IMR-90 (cell line): Measurements from ENCODE around the gene SPINK5.

Source experiments
- CEBPB ChIP-seq: IDR thresholded peaks from 2 replicates; pipeline ENCODE4 v1.6.1; 2012; ENCODE audit warnings: low read depth, low read length, improper control_type of control experiment
- FOS ChIP-seq: fragments of 150-350 bp; IDR thresholded peaks from 2 replicates; pipeline ENCODE4 v1.6.1; 2016; ENCODE audit warnings: low read depth, low read length
- MXI1 ChIP-seq: IDR thresholded peaks from 2 replicates; pipeline ENCODE4 v1.6.1; 2012; ENCODE audit warnings: low read depth, mild to moderate bottlenecking, low read length, moderate library complexity, borderline replicate concordance
- POLR2A ChIP-seq: IDR thresholded peaks from 2 replicates; pipeline ENCODE4 v1.6.1; 2012; ENCODE audit warnings: mild to moderate bottlenecking, low read depth, low read length
- RAD21 ChIP-seq: IDR thresholded peaks from 2 replicates; pipeline ENCODE4 v1.6.1; 2012; ENCODE audit warnings: low read length, improper control_type of control experiment
- RFX5 ChIP-seq: IDR thresholded peaks from 2 replicates; pipeline ENCODE4 v1.8.0; 2012; ENCODE audit warnings: low read depth, mild to moderate bottlenecking, low read length, moderate library complexity
- SMC3 ChIP-seq: fragments of 150-350 bp; IDR thresholded peaks from 2 replicates; pipeline ENCODE4 v1.6.1; 2016; ENCODE audit warnings: low read depth, mild to moderate bottlenecking, antibody characterized with exemption, low read length, moderate library complexity
- TF ChIP-seq, protein P1 (sequence below): conservative IDR thresholded peaks from 2 replicates; pipeline ENCODE4 v1.5.1; 2012; ENCODE audit warnings: mild to moderate bottlenecking, low read depth, low read length, improper control_type of control experiment
- TF ChIP-seq, protein P2 (sequence below): fragments of 150-350 bp; IDR thresholded peaks from 2 replicates; pipeline ENCODE4 v1.6.1; 2017; ENCODE audit warnings: mild to moderate bottlenecking, antibody characterized with exemption, low read length, low read depth

DNA sequence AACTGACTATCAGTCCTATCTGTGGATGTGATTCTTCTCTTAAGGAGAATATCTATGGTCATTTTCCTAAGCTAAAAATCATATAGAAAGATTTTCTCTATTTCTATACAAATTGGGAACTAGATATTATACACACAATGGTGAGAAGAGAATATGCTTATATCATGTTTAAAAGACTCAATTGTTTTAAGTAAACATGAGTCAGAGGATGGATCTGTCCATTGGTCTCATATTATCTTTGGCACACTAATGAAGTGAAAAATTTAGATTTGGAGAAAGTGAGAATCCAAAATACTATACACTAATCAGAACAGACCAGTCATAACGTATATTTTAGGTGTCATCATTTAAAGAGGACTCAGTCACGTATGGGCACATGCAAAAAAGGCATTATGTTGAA lies 88.1 kb downstream of the SPINK5 start:
- TF ChIP-seq, protein P1, sequence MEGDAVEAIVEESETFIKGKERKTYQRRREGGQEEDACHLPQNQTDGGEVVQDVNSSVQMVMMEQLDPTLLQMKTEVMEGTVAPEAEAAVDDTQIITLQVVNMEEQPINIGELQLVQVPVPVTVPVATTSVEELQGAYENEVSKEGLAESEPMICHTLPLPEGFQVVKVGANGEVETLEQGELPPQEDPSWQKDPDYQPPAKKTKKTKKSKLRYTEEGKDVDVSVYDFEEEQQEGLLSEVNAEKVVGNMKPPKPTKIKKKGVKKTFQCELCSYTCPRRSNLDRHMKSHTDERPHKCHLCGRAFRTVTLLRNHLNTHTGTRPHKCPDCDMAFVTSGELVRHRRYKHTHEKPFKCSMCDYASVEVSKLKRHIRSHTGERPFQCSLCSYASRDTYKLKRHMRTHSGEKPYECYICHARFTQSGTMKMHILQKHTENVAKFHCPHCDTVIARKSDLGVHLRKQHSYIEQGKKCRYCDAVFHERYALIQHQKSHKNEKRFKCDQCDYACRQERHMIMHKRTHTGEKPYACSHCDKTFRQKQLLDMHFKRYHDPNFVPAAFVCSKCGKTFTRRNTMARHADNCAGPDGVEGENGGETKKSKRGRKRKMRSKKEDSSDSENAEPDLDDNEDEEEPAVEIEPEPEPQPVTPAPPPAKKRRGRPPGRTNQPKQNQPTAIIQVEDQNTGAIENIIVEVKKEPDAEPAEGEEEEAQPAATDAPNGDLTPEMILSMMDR = no peak
- TF ChIP-seq CEBPB (no peak), RAD21 (no peak), MXI1 (no peak), RFX5 (no peak), SMC3 (no peak), POLR2A (no peak), FOS (no peak)
- TF ChIP-seq, protein P2, sequence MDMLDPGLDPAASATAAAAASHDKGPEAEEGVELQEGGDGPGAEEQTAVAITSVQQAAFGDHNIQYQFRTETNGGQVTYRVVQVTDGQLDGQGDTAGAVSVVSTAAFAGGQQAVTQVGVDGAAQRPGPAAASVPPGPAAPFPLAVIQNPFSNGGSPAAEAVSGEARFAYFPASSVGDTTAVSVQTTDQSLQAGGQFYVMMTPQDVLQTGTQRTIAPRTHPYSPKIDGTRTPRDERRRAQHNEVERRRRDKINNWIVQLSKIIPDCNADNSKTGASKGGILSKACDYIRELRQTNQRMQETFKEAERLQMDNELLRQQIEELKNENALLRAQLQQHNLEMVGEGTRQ = no peak
